GM11168 (cell line): ENCODE measurements around the gene FANK1.

Experiments
- in situ Hi-C: fragments of 300-500 bp; cut with MboI; formaldehyde crosslinking; loops from one replicate; pipeline ENCODE4 v1.12.0; 2022; ENCODE audit warnings: low sequenced_read_pairs; ENCODE audit not compliant: unreplicated experiment

The FANK1 gene

DNA sequence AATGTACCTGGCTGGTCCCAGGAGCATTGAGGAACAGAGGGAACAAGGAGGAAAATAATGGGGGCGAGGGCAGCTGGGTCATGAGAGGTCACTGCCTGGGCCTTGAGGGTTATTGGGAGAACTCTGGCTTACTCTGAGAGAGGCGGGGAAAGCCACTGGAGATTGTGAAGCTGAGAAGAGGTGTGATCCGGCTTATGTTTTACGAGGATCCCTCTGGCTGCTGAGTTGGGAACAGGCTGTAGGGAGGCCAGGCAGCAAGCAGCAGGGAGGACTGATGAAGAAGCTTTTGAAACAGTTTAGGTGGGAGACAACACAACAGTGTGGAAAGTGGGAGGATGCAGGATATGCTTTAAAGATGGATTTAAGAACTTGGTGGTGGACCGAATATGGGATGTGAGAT lies 87.3 kb downstream of the FANK1 start:
- in situ Hi-C loops, result loop anchor here (25.0 kb wide), 1 partner anchor 529 kb away; no protein-coding TSS in a partner anchor

DNA sequence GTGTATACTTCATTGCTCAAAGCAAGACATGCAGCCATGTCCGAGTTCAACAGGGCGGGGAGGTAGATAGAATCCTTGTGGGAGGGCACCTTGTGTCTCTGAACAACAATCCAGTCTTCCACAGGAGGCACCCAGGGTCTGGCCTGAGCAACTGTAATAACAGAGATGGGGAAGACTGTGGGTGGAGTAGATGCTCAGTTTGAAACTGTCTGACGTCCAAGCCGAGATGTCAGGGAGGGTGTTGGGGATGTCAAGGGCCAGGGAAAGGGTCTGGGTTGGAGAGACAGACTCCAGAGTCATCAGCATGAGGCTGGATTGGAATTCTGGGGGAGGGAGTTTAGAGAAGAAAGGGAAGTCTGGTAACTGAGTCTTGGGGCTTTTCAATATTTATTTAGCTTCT lies 88.0 kb downstream of the FANK1 start:
- in situ Hi-C loops, result loop anchor here (25.0 kb wide), 1 partner anchor 528 kb away; no protein-coding TSS in a partner anchor

DNA sequence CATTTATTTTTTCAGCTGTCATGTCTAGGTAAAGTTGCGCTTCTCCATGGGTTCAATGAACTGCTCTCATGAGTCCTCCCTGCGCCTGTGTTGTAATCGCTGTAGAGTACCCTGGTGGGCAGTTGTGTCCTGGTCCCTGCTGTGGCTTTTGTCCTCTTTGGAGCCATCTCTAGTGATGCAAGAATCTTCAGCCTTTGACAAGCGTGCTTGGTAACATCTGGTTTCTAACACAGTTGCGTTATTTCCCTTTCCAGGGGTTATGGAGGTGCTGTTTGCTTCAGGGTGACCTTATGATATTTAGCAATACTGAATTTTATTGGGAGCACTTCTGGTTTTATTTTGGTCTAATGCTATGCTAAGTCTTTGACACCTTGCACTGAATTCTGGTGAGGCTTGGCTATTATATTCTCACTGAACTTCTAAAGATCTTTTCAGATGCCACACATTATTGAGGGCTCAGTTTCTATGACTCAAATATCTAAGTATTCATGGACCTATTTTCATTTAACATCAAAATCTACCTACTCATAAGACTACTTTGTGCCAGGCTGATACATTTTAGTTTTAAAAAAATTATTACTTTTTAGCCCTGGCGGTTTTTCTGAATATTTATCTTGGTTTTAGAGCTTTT lies 88.6 kb downstream of the FANK1 start:
- in situ Hi-C loops, result loop anchor here (25.0 kb wide), 1 partner anchor 527 kb away; no protein-coding TSS in a partner anchor

DNA sequence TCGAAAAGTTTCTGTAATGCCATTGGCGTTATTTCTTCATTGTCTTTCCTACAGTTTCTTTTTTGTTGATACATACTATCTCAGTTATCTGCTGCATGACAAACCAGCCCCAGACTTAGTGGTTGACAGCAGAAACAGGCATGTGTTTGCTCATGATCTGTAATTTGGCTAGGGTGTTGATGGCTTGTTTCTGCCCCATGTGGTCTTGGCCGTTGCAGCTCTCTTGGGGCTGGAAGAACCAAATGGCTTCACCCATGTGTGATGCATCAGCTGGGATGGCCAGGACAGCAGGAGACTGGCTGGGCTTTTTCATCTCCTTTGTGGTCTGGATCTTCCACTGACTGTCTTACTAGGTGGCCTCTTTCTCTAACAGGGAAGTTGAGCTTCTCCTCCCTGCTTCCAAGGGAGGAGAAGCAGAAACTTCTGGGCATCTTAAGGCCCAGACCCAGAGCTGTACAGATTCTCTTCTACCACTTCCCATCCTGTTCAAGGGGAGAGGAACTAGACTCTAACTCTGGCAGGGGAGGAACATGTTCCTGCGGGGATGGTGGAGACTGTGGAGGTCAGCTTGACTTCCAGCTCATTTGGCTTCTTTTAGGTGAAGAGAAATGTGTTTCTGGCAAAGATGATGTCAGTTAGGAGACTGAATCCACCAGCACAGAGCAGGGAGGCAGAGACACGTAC lies 89.3 kb downstream of the FANK1 start:
- in situ Hi-C loops, result loop anchor here (25.0 kb wide), 1 partner anchor 527 kb away; no protein-coding TSS in a partner anchor

DNA sequence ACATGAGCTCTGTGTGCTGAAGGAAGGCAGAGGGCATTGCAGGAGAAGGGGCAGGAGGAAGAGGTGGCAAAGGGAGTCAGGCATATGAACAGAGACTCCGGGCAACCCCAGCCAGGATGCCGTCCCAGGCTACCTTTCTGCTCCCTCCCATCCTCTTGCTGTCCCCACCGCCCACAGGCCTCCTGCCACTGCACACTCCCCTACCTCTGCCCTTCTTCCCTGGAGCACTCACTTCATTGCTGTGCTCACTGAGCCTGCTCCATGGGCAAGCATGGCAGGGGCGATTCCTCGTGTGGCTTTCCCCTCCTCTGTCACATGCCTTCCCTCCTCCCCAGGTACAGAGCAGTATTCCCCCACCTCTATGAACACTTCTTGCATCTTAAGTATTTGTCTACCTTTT lies 93.4 kb downstream of the FANK1 start:
- in situ Hi-C loops, result loop anchor here (25.0 kb wide), 1 partner anchor 523 kb away; no protein-coding TSS in a partner anchor

DNA sequence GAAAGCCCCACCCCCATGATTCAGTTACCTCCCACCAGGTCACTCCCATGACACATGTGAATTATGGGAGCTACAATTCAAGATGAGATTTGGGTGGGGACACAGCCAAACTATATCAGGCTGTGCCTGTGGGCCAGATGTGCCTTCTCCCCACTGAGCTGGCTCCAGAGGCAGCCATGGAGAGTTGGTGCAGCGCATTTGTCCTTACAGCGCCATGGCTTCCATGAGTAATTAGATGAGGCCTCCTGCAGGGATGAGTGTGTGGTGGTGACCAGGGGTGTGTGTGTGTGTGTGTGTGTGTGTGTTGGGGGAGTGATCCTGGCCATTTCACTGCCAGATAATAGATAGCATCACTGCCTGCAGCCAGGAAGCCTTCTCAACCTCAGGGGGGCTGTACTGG lies 94.6 kb downstream of the FANK1 start:
- in situ Hi-C loops, result loop anchor here (25.0 kb wide), 1 partner anchor 521 kb away; no protein-coding TSS in a partner anchor

DNA sequence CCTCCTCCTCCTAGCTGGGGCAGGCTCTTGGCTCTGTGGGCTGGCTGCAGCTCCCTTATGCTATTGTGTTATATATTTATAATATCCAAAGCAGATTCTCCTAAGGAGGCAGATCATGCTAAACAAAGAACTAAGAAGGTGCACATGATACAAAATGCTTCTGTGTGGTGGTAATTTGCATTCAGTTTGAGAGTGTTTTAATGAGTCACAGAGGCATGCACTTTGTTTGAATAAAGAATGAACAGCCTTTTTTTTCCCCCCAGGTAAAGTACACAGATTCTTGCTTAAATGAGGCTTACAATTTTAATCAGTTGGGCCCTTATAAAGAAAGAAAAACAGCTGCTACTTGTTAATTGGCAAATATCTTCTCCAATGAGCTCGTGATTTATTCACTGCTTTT lies 95.0 kb downstream of the FANK1 start:
- in situ Hi-C loops, result loop anchor here (25.0 kb wide), 1 partner anchor 521 kb away; no protein-coding TSS in a partner anchor

DNA sequence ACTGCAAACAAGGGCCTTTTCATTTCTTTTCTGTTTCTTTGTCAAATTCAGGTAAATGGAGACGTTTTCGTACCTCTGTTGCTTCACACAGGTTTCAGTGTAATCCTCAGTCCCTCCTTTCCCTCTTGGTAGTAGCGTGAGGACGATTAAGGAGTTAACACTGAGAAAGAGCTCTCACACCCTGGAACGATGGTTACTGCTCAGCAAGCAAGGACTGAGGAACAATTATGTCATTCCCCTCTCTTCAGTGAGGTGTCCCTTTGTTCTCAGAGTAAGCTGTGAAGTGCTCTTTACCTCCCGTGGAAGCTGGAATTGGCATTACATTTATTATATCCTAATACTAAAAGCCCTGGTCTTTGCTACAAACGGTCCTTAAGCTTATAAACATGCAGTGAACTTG lies 95.9 kb downstream of the FANK1 start:
- in situ Hi-C loops, result loop anchor here (25.0 kb wide), 1 partner anchor 520 kb away; no protein-coding TSS in a partner anchor

DNA sequence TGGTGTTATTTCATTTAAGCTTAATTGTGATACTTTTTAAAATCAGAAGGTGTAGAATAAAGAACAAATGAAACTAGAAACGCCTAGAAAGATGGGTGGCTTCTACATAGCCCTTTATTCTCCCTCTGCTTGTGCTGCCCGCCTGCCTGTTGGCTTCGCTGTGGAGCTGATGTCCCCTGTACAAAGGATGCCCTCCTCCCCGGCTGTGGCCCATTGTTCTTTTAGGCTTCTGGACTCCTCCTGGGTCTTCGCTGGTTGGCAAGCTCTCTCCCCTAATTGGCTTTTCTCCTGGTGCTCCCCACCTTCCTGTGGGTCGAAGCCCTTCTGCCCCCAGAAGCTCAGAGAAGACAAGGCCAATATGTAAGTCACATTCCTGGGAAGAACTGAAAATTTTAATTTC lies 98.2 kb downstream of the FANK1 start:
- in situ Hi-C loops, result loop anchor here (25.0 kb wide), 1 partner anchor 518 kb away; no protein-coding TSS in a partner anchor

DNA sequence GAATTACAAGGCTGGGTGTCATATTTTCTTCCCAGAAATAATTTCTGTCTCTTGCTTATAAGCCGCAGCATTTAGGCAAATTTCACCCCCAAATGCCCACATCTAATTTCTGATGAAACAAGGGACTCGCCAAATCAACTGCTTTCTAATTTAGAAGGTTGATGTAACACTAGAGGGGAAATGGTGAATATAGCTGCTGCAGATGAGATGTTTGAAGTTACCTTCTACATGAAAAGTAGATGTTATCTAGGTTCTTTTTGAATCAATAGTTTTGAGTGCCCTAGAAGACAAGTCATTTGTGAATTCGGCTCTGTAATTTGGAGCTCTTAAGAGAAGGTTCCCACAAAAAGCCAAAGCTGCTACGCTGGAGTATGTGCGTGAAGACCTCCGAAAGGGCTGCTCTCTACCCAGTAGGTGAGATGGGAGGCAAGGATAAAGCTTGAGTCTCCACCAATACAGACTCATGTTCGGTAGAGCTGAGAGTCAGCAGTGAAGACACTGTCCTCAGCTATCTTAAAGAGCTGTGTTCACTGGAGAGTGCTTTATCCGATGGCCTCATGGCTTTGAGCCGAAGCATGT lies 99.5 kb downstream of the FANK1 start:
- in situ Hi-C loops, result loop anchor here (25.0 kb wide), 1 partner anchor 516 kb away; no protein-coding TSS in a partner anchor

DNA sequence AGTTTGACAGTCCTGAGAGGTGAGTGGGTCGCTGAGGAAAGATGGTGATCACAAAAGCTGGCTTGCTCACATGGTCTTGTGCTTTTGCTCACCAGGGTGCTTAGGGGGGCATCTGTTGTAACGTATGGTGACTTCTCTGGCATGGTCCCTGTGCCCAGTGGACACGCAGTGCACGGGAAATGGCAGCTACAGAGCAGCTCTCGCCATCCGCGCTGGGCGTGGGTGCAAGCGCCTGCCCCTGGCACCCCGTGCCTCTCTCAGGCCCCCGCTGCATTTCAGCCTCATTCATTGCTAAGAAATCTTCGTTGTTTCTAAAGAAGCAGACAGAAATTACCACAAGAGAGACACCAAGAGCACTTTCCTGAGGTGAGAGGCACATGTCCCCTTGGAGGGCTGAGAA lies 101.2 kb downstream of the FANK1 start:
- in situ Hi-C loops, result loop anchor here (25.0 kb wide), 1 partner anchor 515 kb away; no protein-coding TSS in a partner anchor

DNA sequence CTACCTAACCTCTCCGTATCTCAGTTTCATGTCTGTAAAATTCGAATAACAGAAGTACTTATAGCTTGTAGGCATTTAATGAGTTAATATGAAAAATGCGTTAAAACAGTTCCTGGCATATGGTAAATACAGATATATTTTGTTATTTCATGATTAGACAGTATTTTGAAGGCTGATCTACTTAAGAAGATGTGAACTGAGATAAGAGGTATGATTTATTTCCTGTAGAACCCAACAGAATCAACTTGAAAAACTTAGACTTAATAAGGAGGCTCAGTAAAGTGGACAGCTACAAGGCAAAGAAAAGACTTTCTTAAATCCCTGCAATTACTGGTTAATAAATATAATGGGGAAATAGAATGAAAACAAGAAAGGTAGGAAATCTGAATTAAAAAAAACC lies 103.3 kb downstream of the FANK1 start:
- in situ Hi-C loops, result loop anchor here (25.0 kb wide), 1 partner anchor 513 kb away; no protein-coding TSS in a partner anchor

DNA sequence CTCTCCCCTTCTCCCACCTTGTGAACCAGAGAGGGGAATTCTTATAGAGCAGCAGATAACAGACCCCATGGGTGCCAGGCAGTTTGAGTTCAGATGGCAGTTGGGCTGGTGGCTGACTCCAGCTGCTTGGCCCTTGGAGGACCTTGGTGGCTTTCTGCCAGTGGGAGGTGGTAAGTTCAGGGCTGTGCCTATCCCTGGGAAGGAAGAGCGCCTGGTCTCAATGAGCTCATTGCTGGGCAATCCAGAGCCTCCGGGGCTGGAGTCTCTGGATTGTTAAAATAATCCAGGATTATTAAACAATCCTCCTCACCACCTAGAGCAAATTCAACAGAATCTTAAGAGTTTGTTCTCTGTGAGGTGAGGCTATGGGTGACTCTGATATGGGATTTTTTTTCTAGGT lies 105.2 kb downstream of the FANK1 start:
- in situ Hi-C loops, result no loop called here

DNA sequence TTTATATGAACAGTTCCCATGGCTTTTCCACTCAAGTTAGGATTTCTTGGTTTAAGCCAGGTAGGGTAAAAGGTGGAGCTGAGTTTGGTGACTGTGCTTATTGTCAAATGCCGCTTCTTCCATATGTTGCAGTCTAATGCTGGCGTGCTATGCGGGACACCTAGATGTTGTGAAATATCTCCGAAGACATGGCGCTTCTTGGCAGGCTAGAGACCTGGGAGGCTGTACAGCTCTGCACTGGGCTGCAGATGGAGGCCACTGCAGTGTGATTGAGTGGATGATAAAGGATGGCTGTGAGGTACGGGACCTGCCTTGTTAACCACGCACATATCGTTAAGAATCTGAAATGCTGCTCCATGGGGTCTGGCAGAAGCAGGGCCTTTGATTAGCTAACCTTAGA lies 108.4 kb downstream of the FANK1 start:
- in situ Hi-C loops, result no loop called here

DNA sequence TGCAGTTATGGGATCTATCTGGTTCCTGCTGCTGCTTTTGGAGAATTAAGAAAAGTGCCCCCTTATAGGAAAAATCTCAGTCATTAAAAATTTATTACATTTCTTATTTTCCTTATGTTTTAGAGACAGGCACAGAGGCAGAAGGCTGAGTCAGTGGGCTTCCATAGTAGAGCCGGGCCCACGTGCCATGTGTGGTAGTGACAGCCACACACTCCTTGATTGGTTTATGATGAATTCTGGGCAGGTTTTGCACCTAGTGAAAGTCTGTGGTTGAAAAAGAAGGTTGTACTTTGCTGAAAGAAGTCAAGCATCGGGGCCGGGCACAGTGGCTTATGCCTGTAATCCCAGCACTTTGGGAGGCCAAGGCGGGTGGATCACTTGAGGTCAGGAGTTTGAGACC lies 109.9 kb downstream of the FANK1 start:
- in situ Hi-C loops, result no loop called here

DNA sequence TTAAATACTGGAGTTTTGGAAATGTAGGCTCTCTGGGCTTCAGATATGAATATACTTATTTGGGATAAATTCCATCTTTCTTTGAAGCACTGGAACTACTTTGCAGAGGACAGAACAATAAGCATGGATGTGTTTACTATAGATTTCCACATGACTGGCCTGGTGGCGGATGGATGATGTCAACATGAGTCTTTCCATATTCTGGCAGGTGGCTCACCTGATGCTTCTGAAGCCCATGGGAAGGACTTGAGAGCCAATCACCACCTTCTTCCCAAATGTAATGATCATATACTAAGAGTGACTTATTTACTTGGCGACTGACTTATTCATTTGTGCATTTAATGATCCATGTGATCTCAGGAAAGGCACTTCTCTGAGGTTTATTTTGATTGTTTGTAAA lies 110.5 kb downstream of the FANK1 start:
- in situ Hi-C loops, result no loop called here

DNA sequence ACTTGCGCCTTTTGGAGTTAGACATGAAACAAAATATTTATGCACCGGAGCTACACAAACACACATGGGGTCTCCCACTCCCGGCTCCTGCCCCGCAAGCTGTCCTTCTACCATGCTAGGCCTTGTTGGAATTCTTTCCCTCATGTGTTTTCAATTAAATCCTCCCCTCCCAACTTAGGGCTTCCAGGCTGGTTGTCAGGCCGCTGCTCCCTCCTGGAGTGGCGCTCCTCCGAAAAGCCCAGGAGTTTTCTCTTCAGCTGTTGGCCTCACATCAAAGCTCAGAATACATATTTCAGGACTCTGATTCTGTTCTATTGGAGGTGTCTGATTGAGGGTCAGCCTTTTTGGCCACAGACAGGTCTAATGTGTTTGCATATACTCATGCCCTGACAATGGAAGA lies 113.3 kb downstream of the FANK1 start:
- in situ Hi-C loops, result no loop called here

DNA sequence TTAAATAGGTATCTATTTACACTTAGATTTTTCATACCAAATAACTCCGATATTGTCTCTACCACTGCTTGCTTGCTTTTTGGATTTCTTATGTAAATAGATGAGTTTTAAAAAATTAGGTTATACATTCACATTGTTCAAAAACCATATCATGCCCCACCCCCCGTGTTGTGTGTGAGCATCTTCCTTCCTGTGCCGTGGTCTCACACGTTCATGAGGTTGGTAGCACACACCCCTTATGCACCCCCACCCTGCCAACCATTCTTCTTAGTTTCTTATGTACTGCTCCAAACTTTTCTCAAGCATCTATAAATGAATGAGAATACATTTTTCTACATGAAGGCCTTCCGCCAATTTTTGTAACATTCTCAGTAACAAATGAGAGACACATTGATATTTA lies 115.6 kb downstream of the FANK1 start:
- in situ Hi-C loops, result no loop called here

DNA sequence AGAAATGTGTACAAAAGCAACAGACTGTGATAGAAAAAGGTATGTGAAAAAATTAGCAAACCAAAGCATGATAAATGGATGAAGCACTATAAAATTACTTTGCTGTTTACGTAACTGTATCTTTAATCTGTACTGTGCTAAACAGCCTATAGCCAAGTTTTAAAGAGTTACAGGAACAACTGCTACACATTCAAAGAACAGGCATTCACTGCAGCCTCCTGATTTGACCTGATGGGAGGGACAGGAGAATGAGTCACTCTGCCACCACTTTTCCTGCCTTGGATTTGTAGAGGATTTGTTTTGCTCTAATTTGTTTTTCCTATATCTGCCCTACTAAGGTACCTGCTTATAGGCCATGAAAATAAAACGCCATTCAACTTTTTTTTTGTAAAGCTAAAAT lies 116.1 kb downstream of the FANK1 start:
- in situ Hi-C loops, result no loop called here

DNA sequence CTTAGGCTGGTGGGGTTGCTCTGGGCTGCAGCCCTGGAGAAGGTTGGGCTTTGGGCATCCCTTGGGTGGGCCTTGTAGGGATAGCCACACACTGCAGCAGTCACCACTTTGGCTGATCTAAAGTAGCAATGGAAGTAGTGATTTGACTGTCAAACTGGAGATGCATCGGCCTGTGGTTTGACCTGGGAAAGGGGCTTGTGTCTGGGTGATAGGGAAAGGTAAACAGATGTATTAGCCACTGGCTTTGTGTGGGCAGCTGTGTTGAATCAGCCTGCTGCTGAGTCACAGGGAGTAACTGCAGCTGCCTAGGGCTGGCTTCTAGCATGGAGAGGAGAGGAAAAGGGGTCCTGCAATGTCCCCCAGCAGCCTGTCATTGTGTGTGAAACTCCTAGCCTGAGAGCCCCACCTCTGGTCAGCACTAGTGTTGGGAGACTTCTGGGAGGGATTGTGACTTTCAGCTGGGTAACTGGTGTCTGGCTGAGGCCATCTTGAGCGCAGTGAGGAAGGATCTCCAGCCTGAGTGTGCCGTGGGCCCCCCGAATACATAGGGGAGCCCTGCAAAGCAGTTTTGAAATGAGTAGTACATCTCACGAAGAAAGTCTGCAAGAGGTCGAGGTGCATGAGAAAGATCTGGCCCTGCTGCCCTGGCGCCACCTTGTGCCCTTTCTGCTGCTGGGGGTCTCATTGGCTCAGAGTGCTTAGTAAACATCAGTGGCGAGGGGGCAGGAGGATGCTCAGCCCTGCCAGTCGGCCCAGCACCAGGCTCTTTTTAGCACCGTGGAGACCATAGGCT lies 117.3 kb downstream of the FANK1 start:
- in situ Hi-C loops, result no loop called here
